Activated T-cell treated with anti-CD3 and anti-CD28 coated beads, Interleukin-2, amount 50 U/mL, for 24 hours (primary cell): ENCODE results near the gene CEP20.

Experiments used
- DNase-seq: peaks from one replicate; pipeline ENCODE4 v3.0.0-alpha.2; 2020
- H3K27ac Mint-ChIP-seq: 2 replicates; pipeline ENCODE4 v1.8.0; 2020; ENCODE audit warnings: mild to moderate bottlenecking, mixed read lengths
- H3K27me3 Mint-ChIP-seq: 2 replicates; pipeline ENCODE4 v1.8.0; 2020; ENCODE audit warnings: mixed read lengths
- H3K36me3 Mint-ChIP-seq: 2 replicates; pipeline ENCODE4 v1.8.0; 2020; ENCODE audit warnings: low read depth, mixed read lengths
- H3K4me1 Mint-ChIP-seq: 2 replicates; pipeline ENCODE4 v1.8.0; 2020; ENCODE audit warnings: low read depth, mixed read lengths
- H3K4me3 Mint-ChIP-seq: 2 replicates; pipeline ENCODE4 v1.8.0; 2020; ENCODE audit warnings: mild to moderate bottlenecking, moderate library complexity, mixed read lengths
- H3K9me3 Mint-ChIP-seq: 2 replicates; pipeline ENCODE4 v1.8.0; 2020; ENCODE audit warnings: mixed read lengths

CEP20 gene

GRCh38 chr16:15907863-15908478 lies 19.6 kb upstream of the CEP20 start:
- Mint-ChIP-seq H3K4me3 (no peak overlapping the region), H3K27me3 (no peaks in the 10 kb centered on the region)

GRCh38 chr16:15906439-15906838 lies 18.0 kb upstream of the CEP20 start:
- Mint-ChIP-seq H3K27me3 (no peaks in the 10 kb centered on the region), H3K4me3 (no peak overlapping the region), H3K36me3 (no peaks in the 10 kb centered on the region), H3K27ac (no peak overlapping the region), H3K4me1 (peaks cover 6% of the 10 kb centered on the region), H3K9me3 (peaks cover 3% of the 10 kb centered on the region)
- no peak for DNase-seq

More at GRCh38 chr16:15907863-15908478, 19.6 kb upstream of the CEP20 start:
- DNase-seq: peak; percentile 38
- Mint-ChIP-seq H3K36me3 (no peaks in the 10 kb centered on the region), H3K4me1 (peaks cover 13% of the 10 kb centered on the region), H3K9me3 (peaks cover 3% of the 10 kb centered on the region), H3K27ac (no peak overlapping the region)

DNA sequence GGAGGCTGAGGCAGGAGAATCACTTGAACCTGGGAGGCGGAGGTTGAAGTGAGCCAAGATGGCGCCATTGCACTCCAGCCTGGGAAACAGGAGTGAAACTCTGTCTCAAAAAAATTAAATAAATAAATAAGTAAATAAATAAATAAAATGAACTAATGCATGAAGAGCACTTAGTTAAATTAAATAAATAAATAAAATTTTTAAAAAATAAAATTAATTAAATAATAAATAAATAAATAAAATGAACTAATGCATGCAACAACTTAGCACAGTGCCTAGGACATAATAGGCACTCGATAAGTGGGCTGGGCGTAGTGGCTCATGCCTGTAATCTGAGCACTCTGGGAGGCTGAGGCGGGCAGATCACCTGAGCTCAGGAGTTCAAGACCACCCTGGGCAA lies 15.6 kb upstream of the CEP20 start:
- no peaks in the 10 kb centered on the region for H3K27me3 Mint-ChIP-seq
- H3K36me3 Mint-ChIP-seq: no peaks in the 10 kb centered on the region
- no peak overlapping the region for H3K27ac Mint-ChIP-seq
- H3K4me1 Mint-ChIP-seq: peaks cover 13% of the 10 kb centered on the region
- peaks cover 3% of the 10 kb centered on the region for H3K9me3 Mint-ChIP-seq
- no peak overlapping the region for H3K4me3 Mint-ChIP-seq
- no peak for DNase-seq

DNA sequence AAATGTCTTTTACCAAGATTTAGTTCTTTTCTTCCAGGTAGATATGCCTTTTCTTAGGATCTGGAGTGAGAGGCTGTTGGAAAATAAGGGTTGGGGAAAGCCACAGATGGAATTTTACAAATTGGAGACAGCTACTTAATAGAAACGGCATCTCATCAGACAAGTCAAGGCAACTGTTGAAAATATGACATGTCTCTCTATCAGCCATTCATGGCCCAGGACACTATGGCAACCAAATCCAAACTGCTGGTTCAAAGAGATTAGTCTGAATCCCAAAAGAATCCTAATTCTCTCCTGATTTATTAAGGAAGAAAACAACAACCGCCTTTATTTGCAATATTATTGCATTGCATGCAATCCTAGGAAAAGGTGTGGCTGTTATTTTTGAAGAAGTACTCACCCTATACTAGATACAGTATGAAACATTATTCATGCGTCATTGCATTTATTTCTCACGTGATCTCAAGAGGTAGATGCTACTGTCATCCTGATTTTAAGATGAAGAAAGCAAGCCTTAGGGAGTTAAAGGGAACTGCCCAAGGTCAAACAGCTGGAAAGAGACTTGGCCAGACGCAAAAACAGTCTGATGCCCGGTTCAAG lies 12.6 kb upstream of the CEP20 start:
- no peaks in the 10 kb centered on the region for H3K27me3 Mint-ChIP-seq

DNA sequence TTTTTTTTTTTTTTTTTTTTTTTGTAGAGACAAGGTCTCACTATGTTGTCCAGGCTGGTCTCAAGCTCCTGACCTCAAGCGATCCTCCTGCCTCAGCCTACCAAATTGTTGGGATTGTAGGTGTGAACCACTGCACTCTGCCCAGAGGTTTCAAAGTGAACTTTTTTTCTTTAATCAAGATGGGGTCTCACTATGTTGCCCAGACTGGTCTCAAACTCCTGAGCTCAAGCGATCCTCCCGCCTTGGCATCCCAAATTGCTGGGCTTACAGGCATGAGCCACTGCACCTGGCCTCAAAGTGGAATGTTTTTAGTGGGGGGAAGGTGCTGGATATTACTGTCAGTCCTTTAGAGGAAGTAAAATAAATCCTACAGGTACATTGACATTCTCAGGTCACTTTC lies 12.0 kb upstream of the CEP20 start:
- Mint-ChIP-seq H3K27me3 (no peaks in the 10 kb centered on the region), H3K4me3 (no peak overlapping the region), H3K27ac (no peak overlapping the region), H3K4me1 (peaks cover 30% of the 10 kb centered on the region), H3K36me3 (no peaks in the 10 kb centered on the region), H3K9me3 (no peaks in the 10 kb centered on the region)
- no peak for DNase-seq

More for the DNA sequence above, 12.6 kb upstream of the CEP20 start:
- H3K36me3 Mint-ChIP-seq: no peaks in the 10 kb centered on the region
- no peak for DNase-seq
- H3K27ac Mint-ChIP-seq: no peak overlapping the region
- no peak overlapping the region for H3K4me3 Mint-ChIP-seq
- H3K9me3 Mint-ChIP-seq: no peaks in the 10 kb centered on the region
- H3K4me1 Mint-ChIP-seq: peaks cover 28% of the 10 kb centered on the region

DNA sequence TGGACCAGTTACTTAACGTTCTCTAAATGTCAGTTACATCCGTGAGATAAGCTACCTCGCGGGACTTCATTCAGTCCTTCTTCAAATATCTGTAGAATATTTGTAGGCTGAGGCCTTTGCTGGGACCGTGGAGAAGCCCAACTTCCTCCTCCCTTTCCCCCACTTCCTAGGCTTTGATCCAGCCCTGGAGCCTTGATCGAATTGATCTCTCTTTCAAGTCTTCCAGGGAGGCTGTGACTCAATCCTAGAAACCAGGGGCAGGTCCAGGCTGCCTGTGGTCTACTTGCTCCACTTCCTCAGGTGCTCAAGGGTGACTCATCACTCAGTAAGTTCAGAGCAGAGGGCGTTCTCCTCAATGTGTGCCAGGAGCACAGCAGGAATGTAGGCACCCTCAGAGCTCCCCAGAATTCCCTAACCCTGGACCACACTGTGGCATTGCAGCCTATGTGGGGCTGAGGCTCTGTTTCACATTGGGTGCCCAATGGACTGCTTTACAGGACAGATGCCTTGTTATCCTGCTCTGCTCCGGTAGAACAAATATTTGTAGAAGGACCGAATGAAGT lies 11.2 kb upstream of the CEP20 start:
- H3K9me3 Mint-ChIP-seq: no peaks in the 10 kb centered on the region
- peak overlapping the region; percentile 50 for H3K27ac Mint-ChIP-seq
- no peaks in the 10 kb centered on the region for H3K36me3 Mint-ChIP-seq
- DNase-seq: peak; percentile 40
- peaks cover 34% of the 10 kb centered on the region for H3K4me1 Mint-ChIP-seq
- no peaks in the 10 kb centered on the region for H3K27me3 Mint-ChIP-seq
- H3K4me3 Mint-ChIP-seq: no peak overlapping the region

- Mint-ChIP-seq H3K4me1 (peaks cover 34% of the 10 kb centered on the region), H3K27ac (no peak overlapping the region), H3K4me3 (no peak overlapping the region), H3K27me3 (no peaks in the 10 kb centered on the region), H3K36me3 (no peaks in the 10 kb centered on the region), H3K9me3 (no peaks in the 10 kb centered on the region)
- no peak for DNase-seq
Measured at GRCh38 chr16:15898654-15899053, 10.3 kb upstream of the CEP20 start.

DNA sequence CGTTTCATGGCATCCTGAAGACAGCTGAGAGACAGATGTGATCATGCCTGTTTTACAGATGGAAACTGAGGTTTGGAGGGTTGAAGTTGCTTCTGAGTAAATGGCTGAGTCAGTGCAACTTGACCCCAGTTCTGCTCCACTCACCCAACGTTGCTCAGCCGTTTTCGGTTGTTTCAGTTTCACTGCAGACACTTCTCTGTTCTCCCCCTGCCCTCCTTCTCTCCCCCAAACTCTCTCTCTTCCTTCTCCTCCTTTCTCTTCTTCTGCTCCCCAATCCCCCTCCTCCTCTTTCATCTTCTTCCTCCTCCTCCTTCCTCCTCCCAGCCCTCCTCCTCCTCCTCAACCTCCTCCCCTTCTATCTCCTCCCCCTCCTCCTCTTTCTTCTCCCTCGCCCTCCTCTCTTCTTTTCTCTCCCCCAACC lies 9.4 kb upstream of the CEP20 start:
- H3K4me3 Mint-ChIP-seq: peak overlapping the region; percentile 36
- peak; percentile 42 for DNase-seq
- no peaks in the 10 kb centered on the region for H3K36me3 Mint-ChIP-seq
- no peaks in the 10 kb centered on the region for H3K27me3 Mint-ChIP-seq
- H3K9me3 Mint-ChIP-seq: no peaks in the 10 kb centered on the region
- peak overlapping the region; percentile 72 for H3K27ac Mint-ChIP-seq
- peaks cover 34% of the 10 kb centered on the region for H3K4me1 Mint-ChIP-seq

DNA sequence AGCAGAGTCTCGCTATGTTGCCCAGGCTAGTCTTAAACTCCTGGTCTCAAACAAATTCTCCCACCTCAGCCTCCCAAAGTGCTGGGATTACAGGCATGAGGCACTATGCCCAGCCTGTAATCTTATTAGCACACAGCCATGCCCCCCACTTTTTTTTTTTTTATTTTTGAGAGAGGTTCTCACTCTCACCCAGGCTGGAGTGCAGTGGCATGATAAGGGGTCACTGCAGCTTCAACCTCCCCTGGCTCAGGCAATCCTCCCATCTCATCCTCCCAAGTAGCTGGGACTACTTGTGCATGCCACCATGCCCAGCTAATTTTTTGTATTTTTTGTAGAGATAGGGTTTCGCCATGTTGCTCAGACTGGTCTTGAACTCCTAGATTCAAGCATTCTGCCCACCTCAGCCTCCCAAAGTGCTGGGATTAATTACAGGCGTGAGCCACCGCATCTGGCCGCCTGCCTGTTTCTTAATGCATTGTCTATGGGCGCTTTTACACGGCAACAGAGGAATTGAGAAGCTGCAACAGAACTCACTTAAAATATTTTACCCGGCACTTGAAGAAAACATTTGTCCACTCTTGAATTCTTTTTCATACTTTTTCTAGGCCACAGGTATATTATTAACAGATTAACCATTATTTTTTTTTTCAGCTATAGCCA lies 8.8 kb upstream of the CEP20 start:
- H3K27ac Mint-ChIP-seq: peak overlapping the region; percentile 72

DNA sequence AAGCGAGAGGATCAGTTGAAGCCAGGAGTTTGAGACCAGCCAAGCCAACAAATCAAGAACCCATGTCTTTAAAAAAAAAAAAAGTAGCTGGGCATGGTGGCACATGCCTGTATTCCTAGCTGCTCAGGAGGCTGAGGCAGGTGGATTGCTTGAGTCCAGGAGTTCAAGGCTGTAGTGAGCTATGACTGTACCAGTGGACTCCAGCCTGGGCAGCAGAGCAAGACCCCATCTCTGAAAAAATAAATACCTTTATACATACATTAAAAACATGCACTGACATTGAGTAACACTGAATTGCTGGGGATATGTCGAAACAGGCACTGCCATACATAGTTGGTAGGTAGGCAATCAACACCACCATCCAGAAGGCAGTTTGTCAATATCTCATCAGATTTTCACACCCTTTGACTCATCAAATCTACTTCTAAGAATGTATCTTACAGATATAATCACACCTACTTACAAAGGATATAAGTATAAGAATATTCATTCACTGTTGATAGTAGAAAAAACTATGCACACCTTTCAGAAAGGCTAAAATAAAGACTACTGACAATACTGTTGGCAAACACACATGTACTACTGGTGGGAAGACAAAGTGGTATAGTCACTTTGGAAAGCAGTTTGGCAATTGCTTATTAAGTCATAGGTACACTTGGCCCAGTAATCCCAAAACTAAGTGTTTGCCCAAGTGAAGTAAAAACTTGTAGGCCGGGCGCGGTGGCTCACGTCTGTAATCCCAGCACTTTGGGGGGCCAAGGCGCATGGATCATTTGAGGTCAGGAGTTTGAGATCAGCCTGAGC lies 6.4 kb upstream of the CEP20 start:
- H3K4me3 Mint-ChIP-seq: no peak overlapping the region
- no peak for DNase-seq
- H3K27me3 Mint-ChIP-seq: no peaks in the 10 kb centered on the region
- peaks cover 32% of the 10 kb centered on the region for H3K4me1 Mint-ChIP-seq
- H3K27ac Mint-ChIP-seq: no peak overlapping the region
- no peaks in the 10 kb centered on the region for H3K9me3 Mint-ChIP-seq
- H3K36me3 Mint-ChIP-seq: no peaks in the 10 kb centered on the region

More for the DNA sequence above, 8.8 kb upstream of the CEP20 start:
- H3K4me3 Mint-ChIP-seq: no peak overlapping the region
- no peak for DNase-seq
- H3K4me1 Mint-ChIP-seq: peaks cover 34% of the 10 kb centered on the region
- H3K27me3 Mint-ChIP-seq: no peaks in the 10 kb centered on the region
- no peaks in the 10 kb centered on the region for H3K36me3 Mint-ChIP-seq
- no peaks in the 10 kb centered on the region for H3K9me3 Mint-ChIP-seq

DNA sequence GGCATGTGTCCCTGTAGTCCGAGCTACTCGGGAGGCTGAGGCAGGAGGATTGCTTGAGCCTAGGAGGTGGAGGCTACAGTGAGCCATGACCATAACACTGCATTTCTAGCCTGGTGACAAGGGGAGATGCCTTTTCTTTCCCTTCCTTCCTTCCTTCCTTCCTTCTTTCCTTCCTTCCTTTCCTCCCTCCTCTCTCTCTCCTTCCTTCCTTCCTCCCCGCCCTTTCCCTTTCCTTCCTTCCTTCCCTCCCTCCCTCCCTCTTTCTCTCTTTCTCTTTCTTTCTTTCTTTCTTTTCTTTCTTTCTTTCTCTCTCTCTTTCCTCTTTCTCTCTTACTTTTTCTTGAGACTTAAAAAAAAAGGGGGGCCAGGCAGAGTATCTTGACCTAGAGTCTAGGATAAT lies 3.1 kb upstream of the CEP20 start:
- Mint-ChIP-seq H3K4me3 (no peak overlapping the region), H3K27me3 (no peaks in the 10 kb centered on the region), H3K36me3 (peaks cover 6% of the 10 kb centered on the region), H3K4me1 (peaks cover 26% of the 10 kb centered on the region), H3K9me3 (no peaks in the 10 kb centered on the region), H3K27ac (no peak overlapping the region)
- DNase-seq: no peak

DNA sequence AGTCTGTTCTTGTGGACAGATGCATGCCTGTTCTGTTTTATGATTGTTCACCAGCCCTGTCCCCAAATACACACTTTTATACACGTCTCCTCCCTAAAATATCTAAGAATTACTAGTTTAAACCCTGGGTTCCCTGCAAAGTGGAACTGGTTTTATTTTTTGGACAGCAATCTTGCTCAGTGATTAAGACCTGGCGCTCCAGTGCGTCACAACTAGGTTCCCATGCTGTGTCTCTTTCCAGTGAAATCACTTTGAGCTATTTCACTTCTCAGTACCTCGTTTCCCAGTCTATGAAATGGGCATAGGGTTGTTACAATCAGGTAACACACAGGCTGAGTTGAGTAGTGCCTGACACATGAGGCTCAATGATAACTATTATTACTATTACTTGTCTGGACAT lies 1.1 kb downstream of the CEP20 start:
- Mint-ChIP-seq H3K4me1 (peaks cover 39% of the 10 kb centered on the region), H3K9me3 (no peaks in the 10 kb centered on the region), H3K27me3 (no peaks in the 10 kb centered on the region), H3K4me3 (peak overlapping the region; percentile 99), H3K36me3 (peaks cover 40% of the 10 kb centered on the region), H3K27ac (peak overlapping the region; percentile 100)
- DNase-seq: no peak

GRCh38 chr16:15886078-15886477 lies 2.3 kb downstream of the CEP20 start:
- H3K4me1 Mint-ChIP-seq: peaks cover 39% of the 10 kb centered on the region
- H3K27me3 Mint-ChIP-seq: no peaks in the 10 kb centered on the region
- H3K4me3 Mint-ChIP-seq: peak overlapping the region; percentile 0
- H3K36me3 Mint-ChIP-seq: peaks cover 50% of the 10 kb centered on the region
- H3K9me3 Mint-ChIP-seq: no peaks in the 10 kb centered on the region
- no peak for DNase-seq
- peak overlapping the region; percentile 15 for H3K27ac Mint-ChIP-seq

- Mint-ChIP-seq H3K27me3 (no peaks in the 10 kb centered on the region), H3K4me3 (no peak overlapping the region), H3K9me3 (no peaks in the 10 kb centered on the region), H3K27ac (peak overlapping the region; percentile 15), H3K4me1 (peaks cover 39% of the 10 kb centered on the region), H3K36me3 (peaks cover 53% of the 10 kb centered on the region)
- no peak for DNase-seq
Measured at GRCh38 chr16:15885560-15886001, 2.8 kb downstream of the CEP20 start.
